Activated CD4-positive, alpha-beta T cell treated with anti-CD3 and anti-CD28 coated beads, Interleukin-2, amount 50 U/mL, for 24 hours (primary cell): ENCODE results near the gene MEX3D.

Experiments
- DNase-seq, 2 donors: peaks; one replicate each; pipeline ENCODE4 v3.0.0-alpha.2; 2020; ENCODE audit warnings: low read depth in 1 of 2, low spot score in 1 of 2

The MEX3D gene

GRCh38 chr19:1598777-1599459 lies 30.8 kb upstream of the MEX3D start:
- DNase-seq, result no peak

- no peak for DNase-seq
Observed at GRCh38 chr19:1593501-1593772, 25.3 kb upstream of the MEX3D start.

DNA sequence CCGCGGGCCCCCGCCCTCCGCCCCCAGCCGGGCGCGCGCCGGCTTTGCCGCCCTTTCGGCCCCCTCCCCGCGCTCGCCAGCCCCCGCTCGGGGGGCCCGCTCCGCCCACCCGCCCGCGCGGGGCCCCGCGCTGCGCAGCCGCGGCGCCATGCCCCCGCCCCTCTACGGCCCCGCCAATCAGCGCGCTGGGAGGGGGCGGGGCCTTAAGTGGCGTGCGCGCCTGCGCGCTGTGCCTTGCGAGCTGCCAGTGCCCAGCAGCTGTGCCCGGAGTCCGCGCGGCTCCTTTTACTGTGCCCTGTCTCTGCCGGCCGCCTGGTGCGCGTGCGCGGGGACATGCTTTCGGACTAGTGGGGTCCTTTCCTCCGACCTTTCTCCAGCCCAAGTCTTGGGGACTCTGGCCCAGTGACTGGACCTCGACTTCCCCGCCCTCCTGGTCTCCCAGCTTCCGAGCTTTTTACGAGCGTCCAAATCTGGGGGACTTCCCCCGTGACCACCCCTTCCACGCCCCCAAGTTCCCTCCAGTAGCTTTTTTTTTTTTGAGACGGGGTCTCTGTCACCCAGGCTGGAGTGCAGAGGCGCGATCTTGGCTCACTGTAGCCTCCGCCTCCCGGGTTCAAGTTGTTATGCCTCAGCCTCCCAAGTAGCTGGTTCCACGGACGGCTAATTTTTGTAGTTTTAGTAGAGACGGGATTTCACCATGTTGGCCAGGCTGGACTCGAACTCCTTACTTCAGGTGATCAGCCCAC lies 24.8 kb upstream of the MEX3D start, which contains the start of gene MBD3:
TSS of gene MBD3 (minus strand) at position 111 of the 746 bp plus-strand sequence. CDS start 234 bp downstream, outside the sequence.
- DNase-seq, result peak; percentile 73 to 75

- peak; percentile 69 to 78 for DNase-seq
Observed at GRCh38 chr19:1592024-1592754, 24.1 kb upstream of the MEX3D start.

DNA sequence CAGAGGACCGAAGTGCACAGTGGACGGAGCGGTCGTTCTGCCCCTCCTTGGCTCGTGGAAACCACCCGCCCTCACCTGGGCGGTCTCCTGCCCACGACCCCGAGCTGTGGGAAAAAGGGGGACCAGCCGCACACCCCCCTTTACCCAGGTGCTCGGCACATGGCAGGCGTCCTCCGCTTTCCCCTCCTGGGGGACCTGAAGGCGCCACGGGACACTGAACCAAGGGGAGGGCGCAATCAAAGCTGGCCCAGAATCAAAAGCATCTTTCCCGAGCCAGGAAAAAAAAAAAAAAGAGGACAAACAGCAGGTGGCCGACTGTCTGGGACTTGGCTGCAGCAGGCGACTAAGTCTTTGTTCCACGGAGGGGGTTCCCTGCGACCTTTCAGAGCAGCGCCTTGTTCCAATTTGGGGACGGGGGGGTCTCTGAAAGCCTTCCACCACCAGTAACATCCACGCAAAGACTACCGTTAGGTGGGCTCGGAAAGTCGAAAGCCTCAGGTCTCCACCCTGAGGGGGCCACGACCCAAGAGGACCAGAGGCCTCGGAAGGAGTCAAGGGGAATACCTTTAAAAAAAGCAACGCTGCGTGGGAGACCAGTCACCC lies 23.4 kb upstream of the MEX3D start:
- no peak for DNase-seq

DNA sequence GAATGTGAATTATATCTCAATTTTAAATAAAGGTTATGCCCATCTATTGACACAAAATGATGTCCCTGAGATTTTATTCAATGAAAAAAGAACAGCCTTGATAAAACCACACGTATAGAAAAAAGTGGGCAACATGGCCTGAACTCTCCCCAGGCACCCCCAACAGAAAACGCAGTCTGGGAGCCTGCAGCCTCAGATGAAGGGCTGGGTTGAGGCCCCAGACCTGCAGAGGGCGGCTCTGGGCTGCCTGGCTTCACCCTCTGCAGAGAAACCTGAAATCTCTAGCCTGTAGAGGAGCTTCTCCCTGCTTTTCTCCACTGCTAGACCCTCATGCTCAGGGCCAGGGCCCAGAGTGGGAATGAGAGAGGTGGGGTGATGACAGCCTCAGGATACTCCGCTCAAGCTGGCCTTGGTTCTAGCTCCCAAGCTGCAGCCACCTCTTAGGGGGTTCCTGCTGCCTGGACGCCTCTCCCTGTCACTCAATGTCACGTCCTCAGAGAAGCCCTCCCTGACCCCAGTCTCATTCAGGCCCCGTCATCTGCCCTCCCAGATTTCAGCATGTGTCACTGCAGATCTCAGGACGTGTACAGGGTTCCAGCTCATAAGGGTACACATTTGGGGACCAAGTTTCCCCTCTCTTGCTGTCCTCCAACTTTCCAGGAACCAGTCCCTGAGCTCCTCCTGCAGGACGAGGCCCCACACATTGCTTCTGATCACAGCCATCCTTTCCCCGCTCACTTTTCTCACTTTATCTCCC lies 22.7 kb upstream of the MEX3D start:
- DNase-seq, result peak in 1 of 2 donors; percentile 17

DNA sequence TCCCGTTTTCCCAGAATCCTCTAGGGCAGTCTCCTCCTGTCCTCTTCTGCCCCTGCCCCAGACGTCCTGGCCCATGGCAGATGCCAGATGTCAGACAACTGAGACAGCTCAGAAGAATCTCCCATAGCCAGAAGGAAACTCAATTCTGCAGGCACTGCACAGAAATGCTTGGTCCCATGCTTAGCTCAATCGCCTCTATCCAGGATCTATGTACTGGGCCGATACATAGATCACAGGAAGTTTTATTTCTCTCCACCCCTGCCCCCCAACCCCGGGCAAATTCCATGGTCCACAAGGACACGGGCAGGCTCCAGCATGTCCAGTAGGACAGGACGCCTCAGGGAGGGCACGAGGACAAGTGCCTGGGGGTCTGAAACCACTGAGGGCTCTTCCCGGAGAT lies 19.7 kb upstream of the MEX3D start:
- DNase-seq, result no peak

DNA sequence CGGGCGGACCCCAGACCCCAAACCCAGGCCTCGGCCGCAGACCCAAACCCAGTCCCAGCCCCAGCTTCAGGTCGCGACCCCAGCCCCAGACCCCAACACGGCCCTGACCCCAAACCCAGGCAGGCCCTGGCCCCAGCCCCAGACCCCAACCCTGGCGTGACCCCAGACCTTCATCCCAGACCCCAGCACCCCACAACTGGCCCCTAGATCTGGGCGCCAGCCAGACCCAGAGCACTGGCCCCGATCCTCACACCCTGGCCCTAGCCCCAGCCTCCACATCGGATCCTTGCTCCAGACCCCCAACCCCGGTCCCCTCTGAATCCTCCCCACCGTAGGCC lies 17.1 kb upstream of the MEX3D start:
- no peak for DNase-seq

DNA sequence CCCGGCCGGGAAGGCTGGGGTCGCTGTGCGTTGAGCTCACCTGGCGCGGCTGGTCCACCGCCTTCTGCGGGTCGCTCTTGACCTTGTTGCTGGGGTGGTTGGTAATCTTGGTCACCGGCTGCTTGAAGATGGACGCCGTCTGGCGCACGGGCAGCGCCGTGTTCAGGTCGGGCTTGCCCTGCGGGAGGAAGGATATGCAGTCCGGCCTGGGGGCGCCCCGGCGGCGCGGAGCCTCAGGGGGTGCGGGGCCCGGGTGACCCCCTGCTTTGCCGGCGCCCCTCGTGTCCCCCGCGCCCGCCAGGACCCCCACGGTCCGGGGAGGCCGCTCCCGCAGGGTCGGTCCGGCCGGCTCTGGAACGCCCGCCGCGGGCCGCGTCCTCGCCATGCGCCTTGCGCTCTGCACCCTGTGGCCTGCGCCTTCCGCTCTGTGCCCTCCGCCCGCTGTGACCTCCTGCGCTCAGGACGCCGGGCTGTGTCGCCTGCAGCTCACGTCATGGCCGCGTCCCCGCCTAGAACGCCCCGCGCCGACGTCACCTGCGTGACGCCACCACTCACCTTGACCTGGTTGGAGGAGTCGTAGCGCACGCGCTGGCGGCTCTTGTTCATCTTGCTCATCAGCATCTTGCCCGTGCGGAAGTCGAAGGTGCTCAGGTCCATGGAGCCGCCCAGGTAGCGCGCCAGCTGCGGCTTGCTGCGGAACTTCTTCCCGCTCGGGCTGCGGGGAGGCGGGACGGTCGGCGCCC lies 16.5 kb upstream of the MEX3D start:
- no peak for DNase-seq

DNA sequence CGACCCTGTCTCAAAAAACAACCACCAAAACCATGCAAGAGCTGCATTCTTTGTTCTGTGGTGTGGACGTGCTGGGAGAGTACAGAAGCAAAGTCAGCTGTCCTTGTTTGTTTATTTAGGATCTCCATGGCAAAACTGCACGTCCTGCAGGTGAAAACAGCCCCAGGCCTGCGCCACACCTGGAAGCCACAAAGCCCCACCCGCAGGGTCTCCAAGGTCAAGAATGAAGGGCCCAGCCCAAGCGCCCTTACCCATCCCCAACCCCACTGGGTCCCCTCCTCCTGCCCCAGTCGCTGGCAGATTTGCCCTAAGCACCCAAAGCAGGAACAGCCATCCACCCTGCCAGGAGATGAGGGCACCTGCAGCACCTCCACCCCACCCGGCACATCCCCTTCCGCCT lies 14.1 kb upstream of the MEX3D start:
- DNase-seq, result no peak

DNA sequence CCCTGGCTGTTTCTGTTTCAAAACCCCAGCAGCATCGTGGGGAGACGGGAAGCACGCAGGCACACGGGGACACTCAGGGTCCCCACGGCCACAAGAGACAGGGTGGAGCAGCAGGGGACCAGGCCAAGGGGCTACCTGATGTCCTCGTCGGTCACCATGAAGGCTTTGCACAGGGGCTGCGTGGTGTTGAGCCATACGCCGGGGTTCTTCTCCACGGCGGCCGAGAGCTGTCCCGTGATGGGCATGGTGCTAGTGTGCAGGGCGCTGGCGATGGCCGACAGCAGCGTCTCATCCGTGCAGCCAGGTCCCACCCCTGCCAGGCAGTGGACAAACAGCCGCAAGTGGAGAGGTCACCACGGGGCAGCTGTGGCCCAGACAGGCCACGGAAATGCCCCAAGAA lies 12.8 kb upstream of the MEX3D start:
- no peak for DNase-seq

DNA sequence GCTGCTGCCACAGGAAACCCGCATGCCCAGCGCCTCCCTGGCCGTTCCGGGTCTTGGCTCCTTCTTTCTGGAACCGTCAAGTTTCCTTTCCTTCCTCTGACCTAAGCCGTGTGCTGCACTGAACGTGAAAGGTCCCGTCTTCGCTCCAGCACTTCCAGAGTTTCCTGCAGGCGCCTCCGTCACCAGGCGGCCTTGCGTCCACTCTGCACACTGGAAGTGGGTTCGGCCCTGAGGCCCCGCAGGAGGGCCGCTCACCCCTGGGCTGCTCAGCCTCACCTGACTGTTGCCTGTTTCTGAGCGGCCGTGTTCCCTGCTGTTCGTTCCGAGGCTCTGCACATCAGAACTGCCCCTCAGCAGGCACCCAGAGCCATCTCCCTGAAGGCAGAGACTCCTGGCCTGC lies 12.3 kb upstream of the MEX3D start:
- DNase-seq, result no peak

DNA sequence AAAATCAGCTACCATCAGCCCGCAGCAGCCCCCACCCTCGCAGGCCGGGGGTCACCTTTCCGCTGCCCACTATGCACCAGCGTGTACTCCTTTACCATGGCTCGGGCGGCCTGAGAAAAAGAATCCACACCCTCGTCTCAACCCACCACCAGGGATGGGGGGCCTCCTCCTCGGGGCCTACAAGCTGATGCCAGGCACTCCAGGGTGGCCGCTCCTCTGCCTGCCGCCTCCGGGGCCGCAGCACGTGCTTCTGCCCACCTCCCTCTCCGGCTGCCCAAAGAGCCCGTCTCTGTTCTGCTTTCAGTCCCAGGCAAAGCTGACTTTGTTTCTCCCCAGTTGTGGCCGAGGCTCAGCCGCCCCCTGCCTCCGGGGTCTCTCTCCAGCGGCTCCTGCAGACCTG lies 11.1 kb upstream of the MEX3D start:
- DNase-seq, result no peak

DNA sequence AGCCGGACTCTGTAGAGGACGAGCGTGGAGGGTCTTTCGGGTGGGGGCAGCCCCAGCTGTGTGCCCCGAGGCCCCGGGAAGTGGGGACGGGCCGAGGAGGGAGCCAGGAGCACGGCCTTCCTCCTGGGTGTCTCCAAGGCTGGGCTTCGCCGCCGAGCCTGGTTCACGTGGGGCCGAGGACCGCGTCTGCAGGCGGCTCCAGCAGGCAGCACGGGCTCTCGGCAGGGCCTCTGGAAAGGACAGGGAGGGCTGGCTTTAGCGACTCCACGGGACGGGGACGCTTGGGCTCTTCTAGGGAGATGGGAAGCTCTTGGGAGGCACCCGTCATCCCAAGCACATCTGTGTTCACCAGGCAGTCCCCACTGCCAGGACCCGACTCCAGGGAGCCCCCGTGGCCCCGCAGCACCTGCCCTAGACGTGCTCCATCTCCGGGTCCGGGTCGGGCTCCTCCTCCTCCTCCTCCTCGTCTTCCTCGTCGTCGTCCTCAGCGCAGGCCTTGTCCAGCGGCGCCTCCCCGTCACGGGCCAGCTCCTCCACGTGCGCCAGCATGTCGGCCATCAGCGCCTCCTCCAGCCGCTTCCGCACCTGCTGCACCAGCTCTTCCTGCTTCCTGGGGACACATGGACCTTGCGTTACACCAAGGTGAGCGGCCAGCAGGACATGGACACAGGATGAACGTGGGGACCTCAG lies 9.9 kb upstream of the MEX3D start:
- DNase-seq, result no peak

- DNase-seq, result no peak
Observed at GRCh38 chr19:1577090-1577928, 9.2 kb upstream of the MEX3D start.

GRCh38 chr19:1576242-1577089 lies 8.3 kb upstream of the MEX3D start:
- no peak for DNase-seq

- DNase-seq, result no peak
Observed at GRCh38 chr19:1575323-1576241, 7.5 kb upstream of the MEX3D start.
